Prostate gland (tissue), 2 donors: ENCODE measurements around the gene ZMYM3. TPM values are rescaled to one million over a fixed set of nuclear protein-coding genes. Genes with fewer than 3 reads are reported as not detected.

Experiments
- DNase-seq: peaks from one replicate; pipeline ENCODE4 v3.0.0-alpha.2; 2019; ENCODE audit warnings: low spot score
- H3K27ac ChIP-seq, 2 donors: fragments of 200-600 bp; sonication (generic); 2 replicates each; pipeline ENCODE4 v1.5.1; 2017 to 2019
- H3K27me3 ChIP-seq: fragments of 200-600 bp; sonication (generic); replicated peaks from 2 replicates; pipeline ENCODE4 v1.5.1; 2019; ENCODE audit not compliant: insufficient read depth
- H3K36me3 ChIP-seq, 2 donors: fragments of 200-600 bp; sonication (generic); 1 replicate in 1 of 2; 2 replicates in 1 of 2; pipeline versions ENCODE4 v1.5.1 to v1.8.1; 2017 to 2019
- H3K4me1 ChIP-seq: fragments of 200-600 bp; sonication (generic); replicated peaks from 2 replicates; pipeline ENCODE4 v1.5.1; 2019
- H3K4me3 ChIP-seq, 2 donors: fragments of 200-600 bp; sonication (generic); 2 replicates each; pipeline ENCODE4 v1.5.1; 2017 to 2019
- H3K9me3 ChIP-seq: fragments of 200-600 bp; sonication (generic); 2 replicates; pipeline ENCODE4 v1.5.1; 2017
- POLR2A ChIP-seq: fragments of 450-650 bp; IDR thresholded peaks from one replicate; pipeline ENCODE4 v1.6.1; 2016; ENCODE audit warnings: antibody characterized with exemption, mild to moderate bottlenecking
- POLR2AphosphoS5 ChIP-seq: sonication (generic); formaldehyde crosslinking; IDR thresholded peaks from one replicate; pipeline ENCODE4 v1.6.1; 2017; ENCODE audit warnings: antibody characterized with exemption
- WGBS: methylation state at CpG from one replicate; pipeline ENCODE4 v1.1.5; 2018; 5-methylcytosine and 5-hydroxymethylcytosine counted together
- intact Hi-C: fragments of 100-400 bp; cut with DNase I; formaldehyde crosslinking; loops from one replicate; pipeline ENCODE4 v1.14.2; 2022
- total RNA-seq, 2 donors: library from RNA; depleted of rRNA; stranded (reverse); fragments of >200 nt; gene quantifications; one replicate each; pipeline ENCODE4 v1.1.0, GENCODE V29; 2016
- TF ChIP-seq, protein P1 (sequence below), 4 experiments: fragments of 200-600 bp in 2 of 4; fragments of 450-650 bp in 2 of 4; sonication (generic) in 2 of 4; IDR thresholded peaks; 1 replicate in 3 of 4; 2 replicates in 1 of 4; pipeline ENCODE4 v1.5.1; 2016 to 2019; ENCODE audit warnings: antibody characterized with exemption in 4 of 4, mild to moderate bottlenecking in 2 of 4, moderate library complexity in 2 of 4

ZMYM3 gene
- total RNA-seq, 2 donors from 2014 or later: 23.2 to 71.6 TPM

DNA sequence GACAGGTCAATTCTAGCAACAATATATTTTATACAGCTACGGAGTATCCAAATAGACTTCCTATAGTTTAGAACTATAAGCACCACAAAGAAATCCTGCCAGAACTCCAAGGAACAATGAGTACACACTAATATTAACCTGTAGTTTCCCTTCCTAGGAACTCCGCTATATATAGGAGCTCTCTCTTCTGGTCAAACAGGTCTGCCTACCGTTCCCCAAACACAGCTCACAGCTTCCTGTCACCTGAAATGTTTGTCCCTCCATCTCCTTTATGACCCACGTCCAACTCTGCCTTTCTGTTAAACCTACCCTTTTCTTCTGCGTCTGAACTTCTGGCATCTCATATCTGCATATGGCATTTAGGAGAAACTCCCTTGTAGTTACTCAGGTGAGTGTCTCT lies 41.4 kb downstream of the ZMYM3 start:
- Histone ChIP-seq H3K4me1 (no peaks in the 10 kb centered on the region), H3K9me3 (no peaks in the 10 kb centered on the region), H3K36me3 (no peaks in the 10 kb centered on the region), H3K4me3 (no peak overlapping the region), H3K27me3 (no peaks in the 10 kb centered on the region), H3K27ac (peak overlapping the region; percentile 45 to 58)
- 44% methylated on average over 5 of the region's 5 CpGs for WGBS
- intact Hi-C loops: no loop called here
- peak; percentile 37 for DNase-seq
- TF ChIP-seq POLR2AphosphoS5 (peak; percentile 33), POLR2A (no peak)

DNA sequence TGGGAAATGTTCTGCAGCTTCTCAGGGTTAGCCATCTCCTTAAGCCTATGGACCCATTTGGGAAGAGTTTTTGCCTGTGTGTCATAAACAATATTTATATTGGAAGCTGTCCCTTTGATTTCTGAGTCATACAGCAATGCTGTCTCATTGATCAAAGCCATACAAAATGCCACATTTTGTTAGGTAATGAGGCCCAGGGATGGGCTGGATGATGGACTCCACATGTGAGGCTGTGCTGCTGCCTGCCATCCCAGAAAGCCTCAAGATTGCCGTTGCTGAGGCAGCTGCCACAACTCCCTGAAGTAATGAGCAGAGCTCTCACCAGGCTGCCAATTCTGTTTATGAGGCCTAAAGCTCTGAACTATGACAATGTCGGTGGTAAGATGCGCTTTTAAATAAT lies 43.1 kb downstream of the ZMYM3 start:
- Histone ChIP-seq H3K36me3 (no peaks in the 10 kb centered on the region), H3K27ac (no peak overlapping the region), H3K4me1 (no peaks in the 10 kb centered on the region), H3K4me3 (no peak overlapping the region), H3K27me3 (no peaks in the 10 kb centered on the region), H3K9me3 (no peaks in the 10 kb centered on the region)
- TF ChIP-seq POLR2AphosphoS5 (no peak), POLR2A (no peak)
- TF ChIP-seq, protein P1, sequence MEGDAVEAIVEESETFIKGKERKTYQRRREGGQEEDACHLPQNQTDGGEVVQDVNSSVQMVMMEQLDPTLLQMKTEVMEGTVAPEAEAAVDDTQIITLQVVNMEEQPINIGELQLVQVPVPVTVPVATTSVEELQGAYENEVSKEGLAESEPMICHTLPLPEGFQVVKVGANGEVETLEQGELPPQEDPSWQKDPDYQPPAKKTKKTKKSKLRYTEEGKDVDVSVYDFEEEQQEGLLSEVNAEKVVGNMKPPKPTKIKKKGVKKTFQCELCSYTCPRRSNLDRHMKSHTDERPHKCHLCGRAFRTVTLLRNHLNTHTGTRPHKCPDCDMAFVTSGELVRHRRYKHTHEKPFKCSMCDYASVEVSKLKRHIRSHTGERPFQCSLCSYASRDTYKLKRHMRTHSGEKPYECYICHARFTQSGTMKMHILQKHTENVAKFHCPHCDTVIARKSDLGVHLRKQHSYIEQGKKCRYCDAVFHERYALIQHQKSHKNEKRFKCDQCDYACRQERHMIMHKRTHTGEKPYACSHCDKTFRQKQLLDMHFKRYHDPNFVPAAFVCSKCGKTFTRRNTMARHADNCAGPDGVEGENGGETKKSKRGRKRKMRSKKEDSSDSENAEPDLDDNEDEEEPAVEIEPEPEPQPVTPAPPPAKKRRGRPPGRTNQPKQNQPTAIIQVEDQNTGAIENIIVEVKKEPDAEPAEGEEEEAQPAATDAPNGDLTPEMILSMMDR (IDR thresholded peaks at IDR 0.05): no peak
- no peak for DNase-seq
- intact Hi-C loops: no loop called here
- WGBS: 75% methylated on average over 3 of the region's 3 CpGs

- Histone ChIP-seq H3K9me3 (no peaks in the 10 kb centered on the region), H3K36me3 (no peaks in the 10 kb centered on the region), H3K4me1 (no peaks in the 10 kb centered on the region), H3K4me3 (no peak overlapping the region), H3K27me3 (no peaks in the 10 kb centered on the region), H3K27ac (no peak overlapping the region)
- DNase-seq: no peak
- TF ChIP-seq POLR2AphosphoS5 (no peak), POLR2A (no peak)
- TF ChIP-seq, protein P1 (IDR thresholded peaks at IDR 0.05): no peak
- intact Hi-C loops: no loop called here
- 81% methylated on average over 7 of the region's 7 CpGs for WGBS
These were observed 54.5 kb downstream of the ZMYM3 start for GRCh38 chrX:71199252-71200008.

GRCh38 chrX:71198066-71198465 lies 55.9 kb downstream of the ZMYM3 start:
- Histone ChIP-seq H3K4me1 (no peaks in the 10 kb centered on the region), H3K27me3 (no peaks in the 10 kb centered on the region), H3K9me3 (no peaks in the 10 kb centered on the region), H3K27ac (no peak overlapping the region), H3K4me3 (no peak overlapping the region), H3K36me3 (no peaks in the 10 kb centered on the region)
- intact Hi-C loops: no loop called here
- WGBS: 80% methylated on average over 3 of the region's 3 CpGs
- no peak for DNase-seq
- TF ChIP-seq POLR2A (no peak), POLR2AphosphoS5 (no peak)
- TF ChIP-seq, protein P1 (IDR thresholded peaks at IDR 0.05): no peak

DNA sequence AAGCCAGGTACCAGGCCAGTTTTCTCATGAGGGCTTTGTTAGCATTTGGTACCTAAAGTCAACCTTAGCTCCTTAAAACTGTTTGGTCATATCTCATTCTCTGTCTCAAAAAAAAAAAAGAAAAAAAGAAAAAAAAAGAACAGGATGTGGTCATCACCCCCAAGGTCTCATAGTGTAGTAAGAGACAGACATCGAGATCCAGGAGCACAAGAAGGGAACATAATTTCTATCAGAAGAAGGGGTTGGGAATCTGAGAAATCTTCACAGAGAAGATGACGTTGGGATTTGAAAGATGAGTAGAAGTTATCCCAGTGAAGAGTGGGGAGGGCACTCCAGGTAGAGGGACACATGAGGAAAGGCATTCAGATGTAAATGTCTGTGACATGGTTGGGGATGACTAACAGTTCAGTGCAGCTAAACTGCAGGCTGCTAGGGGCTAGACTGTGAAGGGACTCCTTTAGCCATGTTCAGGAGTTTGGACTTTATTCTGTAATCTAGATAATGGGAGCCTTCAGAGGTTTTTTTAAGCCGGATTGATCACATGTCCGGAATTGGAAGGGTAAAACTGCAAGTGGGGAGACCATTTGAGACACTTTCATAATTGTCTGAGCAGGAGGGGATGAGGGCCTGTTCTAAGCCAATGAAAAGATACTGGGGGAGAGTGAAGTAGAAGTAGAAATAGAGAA lies 57.8 kb downstream of the ZMYM3 start:
- Histone ChIP-seq H3K36me3 (no peaks in the 10 kb centered on the region), H3K27ac (no peak overlapping the region), H3K27me3 (no peaks in the 10 kb centered on the region), H3K9me3 (no peaks in the 10 kb centered on the region), H3K4me1 (no peaks in the 10 kb centered on the region), H3K4me3 (no peak overlapping the region)
- WGBS: 77% methylated on average over 4 of the region's 4 CpGs
- intact Hi-C loops: no loop called here
- TF ChIP-seq, protein P1 (IDR thresholded peaks at IDR 0.05): no peak
- TF ChIP-seq POLR2AphosphoS5 (no peak), POLR2A (no peak)
- no peak for DNase-seq
